Limb (tissue), 2 donors: ENCODE data around the gene ZNF280A.
"Not testable (repeated sequence)": the region's sequence is repeated elsewhere in the genome, so short reads cannot be mapped to it uniquely, and the experiment has no call there.

Experiments
- DNase-seq, 2 donors: peaks; one replicate each; pipeline ENCODE4 v3.0.0-alpha.2; 2016; ENCODE audit errors: extremely low spot score in 2 of 2

The ZNF280A gene

DNA sequence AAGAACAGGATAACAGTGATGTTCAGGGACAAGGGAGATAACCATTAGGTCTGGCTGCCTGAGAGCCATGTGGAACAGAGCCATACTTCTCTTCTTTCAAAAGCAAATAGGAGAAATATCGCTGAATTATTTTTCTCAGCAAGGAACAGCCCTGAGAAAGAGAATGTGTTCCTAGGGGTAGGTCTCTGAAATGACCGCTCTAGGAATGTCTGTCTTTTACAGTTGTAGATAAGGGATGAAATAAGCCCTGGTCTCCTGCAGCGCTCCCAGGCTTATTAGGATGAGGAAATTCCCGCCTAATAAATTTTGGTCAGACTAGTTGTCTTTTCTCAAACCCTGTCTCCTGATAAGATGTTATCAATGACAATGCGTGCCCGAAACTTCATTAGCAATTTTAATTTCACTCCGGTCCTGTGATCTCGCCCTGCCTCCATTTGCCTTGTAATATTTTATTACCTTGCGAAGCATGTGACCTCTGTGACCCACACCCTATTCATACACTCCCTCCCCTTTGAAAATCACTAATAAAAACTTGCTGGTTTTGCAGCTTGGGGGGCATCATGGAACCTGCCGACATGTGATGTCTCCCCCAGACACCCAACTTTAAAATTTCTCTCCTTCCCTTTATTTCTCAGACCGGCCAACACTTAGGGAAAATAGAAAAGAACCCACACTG is 51.1 kb downstream of the ZNF280A start:
- not testable (repeated sequence) for DNase-seq

DNA sequence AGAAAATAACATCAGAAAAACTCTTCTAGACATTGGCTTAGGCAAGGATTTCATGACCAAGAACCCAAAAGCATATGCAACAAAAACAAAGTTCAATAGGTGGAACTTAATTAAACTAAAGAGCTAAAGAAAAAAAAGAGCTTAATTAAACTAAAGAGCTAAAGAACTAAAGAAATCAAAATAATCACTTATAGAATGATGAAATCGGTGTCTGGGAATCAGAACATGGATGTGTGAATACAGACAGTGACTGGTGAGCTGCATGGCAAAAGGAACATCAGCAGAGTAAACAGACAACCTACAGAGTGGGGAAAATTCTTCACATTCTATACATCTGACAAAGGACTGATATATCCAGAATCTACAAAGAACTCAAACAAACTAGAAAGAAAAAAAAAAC is 53.0 kb downstream of the ZNF280A start:
- DNase-seq = no peak

DNA sequence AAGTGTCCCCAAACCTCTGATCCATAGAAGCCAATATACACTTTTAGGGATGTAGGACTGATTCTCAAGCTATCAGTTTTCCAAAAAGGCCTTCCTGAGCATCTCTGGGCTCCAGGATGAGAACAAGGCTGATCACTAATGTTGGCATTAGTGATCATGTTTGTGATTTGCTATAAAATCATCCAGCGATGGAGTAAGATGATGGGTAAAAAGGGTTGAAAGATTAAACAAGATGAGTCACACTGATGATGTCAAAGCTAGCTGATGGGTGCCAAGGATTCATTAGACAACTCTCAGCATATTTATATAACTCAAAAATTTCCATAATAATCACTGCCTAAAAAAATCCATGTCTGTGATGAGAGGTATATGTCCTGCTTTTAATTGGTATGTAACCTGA is 54.3 kb downstream of the ZNF280A start:
- DNase-seq = no peak

DNA sequence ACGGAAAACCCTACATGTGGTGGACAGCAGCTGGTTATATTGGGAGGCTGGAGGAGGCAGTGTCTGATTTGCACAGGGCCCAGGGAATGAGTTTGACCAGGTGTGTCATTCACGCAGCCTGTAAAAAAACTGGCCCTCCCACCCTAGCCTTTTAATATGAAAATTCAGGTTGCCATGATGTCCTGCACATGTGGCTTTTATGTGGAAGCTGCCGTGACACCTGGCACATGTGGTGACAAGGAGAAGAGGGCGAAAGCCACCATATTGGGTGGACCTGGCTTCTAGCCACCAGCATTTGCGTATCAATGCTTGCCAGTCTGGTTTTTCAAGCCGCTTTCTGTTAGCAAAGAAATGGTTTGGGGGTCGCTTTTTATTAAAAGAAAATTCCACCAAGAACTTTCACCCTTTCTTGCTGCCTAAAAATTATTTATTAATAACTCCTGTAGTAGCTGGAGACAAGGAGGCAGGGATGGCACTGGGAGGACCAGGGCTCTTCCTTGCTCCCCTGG is 54.9 kb downstream of the ZNF280A start:
- no peak for DNase-seq

DNA sequence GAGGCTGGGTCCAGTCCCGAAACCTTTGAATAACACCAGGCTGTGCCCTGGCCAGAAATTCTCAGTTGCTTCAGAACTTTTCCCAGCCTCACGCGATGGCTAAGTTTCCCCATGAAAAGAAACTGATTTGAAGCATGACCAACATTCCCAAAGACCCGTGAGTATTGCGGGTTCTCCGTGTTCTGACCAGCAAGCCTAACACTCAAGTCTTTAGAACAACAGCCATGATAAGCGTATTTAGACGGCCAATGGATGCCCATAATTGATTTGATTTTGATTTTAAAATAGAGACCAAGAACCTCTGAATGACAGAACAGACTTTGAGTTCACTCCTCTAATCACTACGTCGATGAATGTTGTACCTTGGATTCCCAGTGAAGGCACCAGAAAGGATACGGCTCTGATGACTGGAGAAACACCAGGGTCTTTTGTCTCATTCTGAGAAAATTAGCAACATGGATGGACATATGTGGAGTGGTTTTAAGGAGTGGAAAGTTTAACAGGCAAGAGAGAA is 55.5 kb downstream of the ZNF280A start:
- DNase-seq = no peak

DNA sequence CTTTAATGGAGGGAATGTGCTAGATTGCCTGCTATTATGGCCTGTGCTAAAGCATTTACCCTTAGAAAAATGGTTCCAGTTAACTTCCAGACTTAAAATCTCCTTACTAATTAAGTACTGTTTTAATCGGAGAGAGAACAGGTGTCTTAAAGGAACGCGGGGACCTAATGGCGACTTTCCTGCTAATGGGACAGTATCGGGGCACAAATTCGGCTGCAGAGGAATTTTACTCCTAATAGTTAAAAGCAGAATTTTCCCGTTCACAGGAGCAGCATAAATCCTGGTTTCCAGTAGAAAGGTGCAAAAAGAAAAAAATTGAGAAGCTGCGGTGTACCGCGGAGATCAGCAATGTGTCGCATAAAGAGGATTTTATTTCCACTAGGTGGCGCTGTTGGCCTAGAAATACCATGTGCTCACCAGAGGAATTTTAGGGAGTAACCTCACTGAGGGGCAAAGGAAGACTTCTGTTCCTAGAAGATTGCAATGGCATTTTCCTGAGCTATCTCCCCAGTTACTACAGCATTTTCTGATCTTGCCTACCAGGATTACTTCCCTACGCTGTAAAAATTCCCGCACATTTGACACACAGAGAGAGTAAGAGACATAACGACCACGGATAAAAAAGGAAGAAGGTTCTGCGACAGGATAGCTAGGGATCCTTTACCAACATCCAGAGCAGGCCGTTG is 56.1 kb downstream of the ZNF280A start:
- peak; percentile 65 to 70 for DNase-seq
